NCI-H1092 (cell line): ENCODE measurements around the gene KDM6B.
"Not testable (repeated sequence)": the region's sequence is repeated elsewhere in the genome, so short reads cannot be mapped to it uniquely, and the experiment has no call there.

Experiments used
- DNase-seq: peaks from one replicate; lab custom pipeline; 2025; lab: John Stamatoyannopoulos, UW

KDM6B gene

GRCh38 chr17:7852919-7853690 lies 19.1 kb downstream of the KDM6B start:
- no peak for DNase-seq

GRCh38 chr17:7853691-7854038 lies 19.6 kb downstream of the KDM6B start:
- DNase-seq: no peak

GRCh38 chr17:7854078-7854777 lies 20.2 kb downstream of the KDM6B start:
- DNase-seq: no peak

GRCh38 chr17:7854851-7855659 lies 21.0 kb downstream of the KDM6B start, which contains the start of gene TMEM88:
TSS of gene TMEM88 (plus strand) at chr17:7855066. CDS start at chr17:7855075, 9 bp downstream.
- DNase-seq: no peak

GRCh38 chr17:7855660-7856010 lies 21.6 kb downstream of the KDM6B start:
- DNase-seq: no peak

- no peak for DNase-seq
These were observed 22.2 kb downstream of the KDM6B start for GRCh38 chr17:7856011-7856810.

GRCh38 chr17:7856811-7857712 lies 23.0 kb downstream of the KDM6B start, which contains the start of gene NAA38:
TSS of gene NAA38 (minus strand) at chr17:7857559. CDS start at chr17:7857463, 96 bp downstream.
- peak; percentile 98 for DNase-seq

- peak; percentile 88 for DNase-seq
These were observed 23.9 kb downstream of the KDM6B start, which contains the start of gene CYB5D1 for GRCh38 chr17:7857713-7858521. TSS of gene CYB5D1 (plus strand) at chr17:7858003. CDS start at chr17:7858135, 132 bp downstream.

- no peak for DNase-seq
These were observed 24.4 kb downstream of the KDM6B start for GRCh38 chr17:7858522-7858810.

- no peak for DNase-seq
These were observed 25.0 kb downstream of the KDM6B start for GRCh38 chr17:7859028-7859427.

- DNase-seq: peak; percentile 40
These were observed 28.8 kb downstream of the KDM6B start for GRCh38 chr17:7862692-7863437.

GRCh38 chr17:7864384-7864783 lies 30.4 kb downstream of the KDM6B start:
- DNase-seq: not testable (repeated sequence)

GRCh38 chr17:7864995-7865650 lies 31.1 kb downstream of the KDM6B start:
- DNase-seq: no peak

GRCh38 chr17:7867881-7868329 lies 33.9 kb downstream of the KDM6B start:
- no peak for DNase-seq

- no peak for DNase-seq
These were observed 39.0 kb downstream of the KDM6B start for GRCh38 chr17:7873051-7873450.

- no peak for DNase-seq
These were observed 41.9 kb downstream of the KDM6B start for GRCh38 chr17:7875804-7876370.

- DNase-seq: no peak
These were observed 44.2 kb downstream of the KDM6B start for GRCh38 chr17:7878234-7878633.
